A549 (cell line): ENCODE data around the gene LMAN1. TPM values are rescaled to one million over a fixed set of nuclear protein-coding genes. Genes with fewer than 3 reads are reported as not detected.
A peak's percentile ranks its signal among the peaks of the same experiment; 100 is the strongest.

Experiments
- ATAC-seq, 2 experiments: fragments of 200-7000 bp in 1 of 2; fragments of >200 bp in 1 of 2; cut with Nextera tagmentation in 1 of 2; cut with Tn5 transposase in 1 of 2; 3 replicates each; pipeline versions ENCODE4 v1.8.0 to v1.9.1; 2018 to 2020; ENCODE audit warnings: mild to moderate bottlenecking in 1 of 2, moderate library complexity in 1 of 2
- CTCF ChIA-PET: fragments of 300-600 bp; sonication (Branson Sonifier 250); formaldehyde crosslinking; extraction: SDS; loops from one replicate; lab custom pipeline; 2021; ENCODE audit warnings: antibody characterized with exemption, inconsistent platforms; lab: Yijun Ruan, JAX
- POLR2A ChIA-PET: fragments of 350-600 bp; formaldehyde crosslinking; extraction: SDS; loops from one replicate; lab custom pipeline; 2021; ENCODE audit warnings: antibody characterized with exemption, inconsistent platforms; lab: Yijun Ruan, JAX
- DNase-seq, 2 experiments: peaks; one replicate each; pipeline versions ENCODE4 v3.0.0 to v3.0.0-alpha.2; 2011 to 2016; ENCODE audit warnings: low read depth in 1 of 2, low spot score in 1 of 2
- FAIRE-seq: peaks from 2 replicates; lab custom pipeline; 2011; peaks lifted over from hg19 to GRCh38; lab: Jason Lieb, UNC
- H3K27ac ChIP-seq, 2 experiments: fragments of >200 bp; sonication (Bioruptor Twin); formaldehyde crosslinking; 3 replicates each; pipeline ENCODE4 v1.5.1; 2016 to 2017
- H3K4me1 ChIP-seq: fragments of >200 bp; sonication (Bioruptor Twin); formaldehyde crosslinking; 3 replicates; pipeline ENCODE4 v1.6.1; 2016
- H3K4me2 ChIP-seq: fragments of >200 bp; sonication (Bioruptor Twin); formaldehyde crosslinking; 3 replicates; pipeline ENCODE4 v1.6.1; 2016
- H3K4me3 ChIP-seq: fragments of >200 bp; sonication (Bioruptor Twin); formaldehyde crosslinking; 3 replicates; pipeline ENCODE4 v1.5.1; 2016
- H3K9me3 ChIP-seq: fragments of >200 bp; sonication (Bioruptor Twin); formaldehyde crosslinking; 3 replicates; pipeline ENCODE4 v1.6.1; 2016
- ATOH8 ChIP-seq: fragments of 250-450 bp; sonication (Bioruptor Pico); IDR thresholded peaks from 2 replicates; pipeline ENCODE4 v1.5.0; 2020; ENCODE audit warnings: low read depth, mild to moderate bottlenecking, moderate library complexity
- CEBPB ChIP-seq, 2 experiments: fragments of >200 bp in 1 of 2; sonication (Bioruptor Twin) in 1 of 2; formaldehyde crosslinking in 1 of 2; IDR thresholded peaks; 2 replicates each; pipeline ENCODE4 v1.6.1; 2012 to 2016
- CHD4 ChIP-seq: fragments of 200-600 bp; sonication (generic); IDR thresholded peaks from 2 replicates; pipeline ENCODE4 v1.6.1; 2016; ENCODE audit warnings: antibody characterized with exemption, mild to moderate bottlenecking, borderline replicate concordance
- CTCF ChIP-seq: fragments of >200 bp; sonication (Bioruptor Twin); formaldehyde crosslinking; IDR thresholded peaks from 3 replicates; pipeline ENCODE4 v1.5.1; 2016
- HDAC2 ChIP-seq: fragments of 200-600 bp; sonication (generic); IDR thresholded peaks from 2 replicates; pipeline ENCODE4 v1.6.1; 2016
- HEYL ChIP-seq: fragments of 250-450 bp; sonication (Bioruptor Pico); IDR thresholded peaks from 2 replicates; pipeline ENCODE4 v1.8.0; 2021; ENCODE audit warnings: mild to moderate bottlenecking, moderate library complexity
- HOXA7 ChIP-seq: fragments of 250-450 bp; sonication (Bioruptor Pico); IDR thresholded peaks from 2 replicates; pipeline ENCODE4 v1.5.0; 2020; ENCODE audit warnings: mild to moderate bottlenecking, moderate library complexity
- HOXB13 ChIP-seq: fragments of 250-450 bp; sonication (Bioruptor Pico); IDR thresholded peaks from 2 replicates; pipeline ENCODE4 v1.5.0; 2020; ENCODE audit warnings: low read depth, mild to moderate bottlenecking, moderate library complexity
- KDM5A ChIP-seq: fragments of 200-600 bp; sonication (generic); IDR thresholded peaks from 2 replicates; pipeline ENCODE4 v1.6.1; 2016; ENCODE audit warnings: antibody characterized with exemption, mild to moderate bottlenecking
- MAZ ChIP-seq: fragments of 150-350 bp; IDR thresholded peaks from 2 replicates; pipeline ENCODE4 v1.6.1; 2014; ENCODE audit warnings: antibody characterized with exemption, low read depth, low read length, borderline replicate concordance
- MYC ChIP-seq: IDR thresholded peaks from 2 replicates; pipeline ENCODE4 v1.6.1; 2012; ENCODE audit warnings: mild to moderate bottlenecking, inconsistent platforms, low read length, improper control_type of control experiment, borderline replicate concordance
- NFE2L2 ChIP-seq: fragments of 150-350 bp; conservative IDR thresholded peaks from 2 replicates; pipeline ENCODE4 v1.6.1; 2014; ENCODE audit warnings: low read length
- RAD21 ChIP-seq, 2 experiments: fragments of >200 bp in 1 of 2; sonication (Bioruptor Twin) in 1 of 2; formaldehyde crosslinking in 1 of 2; IDR thresholded peaks in 1 of 2; conservative IDR thresholded peaks in 1 of 2; 2 replicates in 1 of 2; 3 replicates in 1 of 2; pipeline ENCODE4 v1.6.1; 2012 to 2018; ENCODE audit warnings: inconsistent platforms in 1 of 2
- RNF2 ChIP-seq: fragments of 200-600 bp; sonication (generic); IDR thresholded peaks from 2 replicates; pipeline ENCODE4 v1.6.1; 2016; ENCODE audit warnings: low read depth, mild to moderate bottlenecking, antibody characterized with exemption, moderate library complexity, borderline replicate concordance
- SREBF2 ChIP-seq: fragments of 450-650 bp; IDR thresholded peaks from 2 replicates; pipeline ENCODE4 v1.6.1; 2014; ENCODE audit warnings: mild to moderate bottlenecking, moderate library complexity
- ZFP36 ChIP-seq: fragments of 450-650 bp; IDR thresholded peaks from 2 replicates; pipeline ENCODE4 v1.6.1; 2014; ENCODE audit warnings: borderline replicate concordance; ENCODE audit not compliant: partially characterized antibody
- WGBS: methylation state at CpG from one replicate; pipeline ENCODE4 v1.1.6; 2017; ENCODE audit errors: missing lambda C conversion rate; 5-methylcytosine and 5-hydroxymethylcytosine counted together
- polyA plus RNA-seq, 4 experiments: library from polyadenylated mRNA; depleted of rRNA in 3 of 4; stranded (reverse); fragments of >200 nt; fragmentation: RNase III in 1 of 4; extraction: RNeasy Plus Mini Kit Qiagen cat#74134 plus additional on column Dnase treatment in 1 of 4; gene quantifications; 2 replicates in 3 of 4; 3 replicates in 1 of 4; pipeline ENCODE4 v1.2.3, GENCODE V29; 2011 to 2017

LMAN1 gene
- polyA plus RNA-seq, 2 of the 4 experiments (the other 2 are of a cell fraction) = 56.2 to 94.0 TPM

- POLR2A ChIA-PET = no interaction called here
- no peak for TF ChIP-seq ZFP36
- no peak for TF ChIP-seq MAZ
- no peak for TF ChIP-seq RAD21 (conservative IDR thresholded peaks at IDR 0.05 in 1 of 2, IDR thresholded peaks at IDR 0.05 in 1 of 2)
- TF ChIP-seq HOXA7 (CRISPR knock-in tag) = no peak
- H3K4me2 ChIP-seq = peak overlapping the region; percentile 90
- FAIRE-seq (no peak), ATAC-seq (no peak), DNase-seq (no peak)
- peaks cover 17% of the 10 kb centered on the region; the same call in 2 of the 3 replicates for H3K4me1 ChIP-seq
- no peaks in the 10 kb centered on the region for H3K9me3 ChIP-seq
- H3K4me3 ChIP-seq = peak overlapping the region; percentile 90
- CTCF ChIA-PET = no interaction called here
- peak overlapping the region in 1 of 2 experiments; percentile 89; a peak in 3 of 6 replicates for H3K27ac ChIP-seq
- WGBS = 15% methylated on average over 4 of the region's 4 CpGs
Observed at GRCh38 chr18:59357928-59358327, 1.1 kb downstream of the LMAN1 start.

- Histone ChIP-seq H3K27ac (no peak overlapping the region), H3K4me1 (peaks cover 17% of the 10 kb centered on the region; the same call in 2 of the 3 replicates), H3K9me3 (no peaks in the 10 kb centered on the region), H3K4me3 (no peak overlapping the region)
- ChIA-PET CTCF (interaction anchor here (2.6 to 3.1 kb wide), 2 partner anchors 46 to 48 kb away, joined by 11 to 12 read pairs; no protein-coding TSS in a partner anchor), POLR2A (interaction anchor here (1.0 kb wide), 1 partner anchor 546 kb away, joined by 3 read pairs; no protein-coding TSS in a partner anchor)
- DNase-seq (no peak), FAIRE-seq (no peak)
- 90% methylated on average over 2 of the region's 2 CpGs for WGBS
- TF ChIP-seq RNF2 = no peak
- no peak for TF ChIP-seq NFE2L2
- no peak for TF ChIP-seq CEBPB (IDR thresholded peaks at IDR 0.05)
- no peak for TF ChIP-seq ATOH8 (CRISPR knock-in tag)
- TF ChIP-seq CTCF = no peak
- TF ChIP-seq HOXB13 (CRISPR knock-in tag) = no peak
- TF ChIP-seq KDM5A = no peak
- TF ChIP-seq SREBF2 = no peak
- TF ChIP-seq MYC = no peak
- TF ChIP-seq HEYL (CRISPR knock-in tag) = no peak
- TF ChIP-seq CHD4 = no peak
- TF ChIP-seq, all 56 proteins: peak for 0
- no peak for ATAC-seq
- H3K4me2 ChIP-seq = no peak overlapping the region
Observed at GRCh38 chr18:59354731-59355130, 4.3 kb downstream of the LMAN1 start.

GRCh38 chr18:59353079-59353680 lies 5.9 kb downstream of the LMAN1 start:
- POLR2A ChIA-PET = no interaction called here
- DNase-seq (no peak), FAIRE-seq (no peak), ATAC-seq (no peak)
- Histone ChIP-seq H3K4me2 (no peak overlapping the region), H3K9me3 (no peaks in the 10 kb centered on the region), H3K27ac (no peak overlapping the region), H3K4me1 (peaks cover 17% of the 10 kb centered on the region; the same call in 2 of the 3 replicates), H3K4me3 (no peak overlapping the region)
- no peak for TF ChIP-seq HDAC2
- CTCF ChIA-PET = interaction anchor here (3.2 kb wide), 1 partner anchor 49 kb away, joined by 12 read pairs; no protein-coding TSS in a partner anchor
- 89% methylated on average over 4 of the region's 4 CpGs for WGBS
